ENCODE data around the gene HNRNPLL. TPM values are rescaled to one million over a fixed set of nuclear protein-coding genes. Genes with fewer than 3 reads are reported as not detected.

HNRNPLL gene
- total RNA-seq, 1 donor from 2014 or later, result 55.9 TPM

- H3K4me1 Mint-ChIP-seq (ENCODE audit: low read depth, unreplicated experiment), result no peaks in the 10 kb centered on the region
- no peak overlapping the region for H3K4me3 Mint-ChIP-seq (ENCODE audit: unreplicated experiment)
- H3K79me2 ChIP-seq (ENCODE audit: insufficient read depth, low read length), result no peaks in the 10 kb centered on the region
- no peak for DNase-seq (ENCODE audit: low read depth)
- FAIRE-seq, result no peak
- H2AFZ ChIP-seq (ENCODE audit: low read depth, low read length), result no peak overlapping the region
- H3K9me3 Mint-ChIP-seq (ENCODE audit: unreplicated experiment), result no peaks in the 10 kb centered on the region
- H3K36me3 Mint-ChIP-seq (ENCODE audit: low read depth, unreplicated experiment), result peaks cover 7% of the 10 kb centered on the region
- no peak overlapping the region for H3K9ac ChIP-seq (ENCODE audit: low read length)
- H3K27ac ChIP-seq (ENCODE audit: low read depth, low read length), result no peak overlapping the region
- H3K4me1 ChIP-seq (ENCODE audit: insufficient read depth, low read length), result no peaks in the 10 kb centered on the region
- no peaks in the 10 kb centered on the region for H3K27me3 Mint-ChIP-seq (ENCODE audit: low read depth, unreplicated experiment)
- no peaks in the 10 kb centered on the region for H3K9me3 ChIP-seq (ENCODE audit: insufficient read depth, low read depth, low read length)
- peaks cover 24% of the 10 kb centered on the region for H3K36me3 ChIP-seq (ENCODE audit: insufficient read depth, low read length)
- H3K4me3 ChIP-seq (ENCODE audit: insufficient read depth, low read depth, low read length), result no peak overlapping the region
- TF ChIP-seq EZH2 (IDR thresholded peaks at IDR 0.05; ENCODE audit: insufficient read depth, low read length) (no peak), CTCF (IDR thresholded peaks at IDR 0.05; ENCODE audit: insufficient read depth, low read depth, low read length) (no peak)
- no peak overlapping the region for H3K27ac Mint-ChIP-seq (ENCODE audit: unreplicated experiment)
- peaks cover 4% of the 10 kb centered on the region for H4K20me1 ChIP-seq (ENCODE audit: insufficient read depth, low read length)
- no peak overlapping the region for H3K4me2 ChIP-seq (ENCODE audit: low read length)
- H3K27me3 ChIP-seq (ENCODE audit: insufficient read depth, low read length), result no peaks in the 10 kb centered on the region
Observed at GRCh38 chr2:38560092-38560491, 42.6 kb downstream of the HNRNPLL start.

- H3K36me3 ChIP-seq (ENCODE audit: insufficient read depth, low read length), result peaks cover 21% of the 10 kb centered on the region
- no peak overlapping the region for H3K27ac ChIP-seq (ENCODE audit: low read depth, low read length)
- no peaks in the 10 kb centered on the region for H3K27me3 ChIP-seq (ENCODE audit: insufficient read depth, low read length)
- H4K20me1 ChIP-seq (ENCODE audit: insufficient read depth, low read length), result peaks cover 11% of the 10 kb centered on the region
- Mint-ChIP-seq H3K27ac (ENCODE audit: unreplicated experiment) (no peak overlapping the region), H3K4me3 (ENCODE audit: unreplicated experiment) (no peak overlapping the region), H3K27me3 (ENCODE audit: low read depth, unreplicated experiment) (no peaks in the 10 kb centered on the region), H3K4me1 (ENCODE audit: low read depth, unreplicated experiment) (no peaks in the 10 kb centered on the region), H3K9me3 (ENCODE audit: unreplicated experiment) (no peaks in the 10 kb centered on the region), H3K36me3 (ENCODE audit: low read depth, unreplicated experiment) (peaks cover 7% of the 10 kb centered on the region)
- DNase-seq (ENCODE audit: low read depth), result no peak
- TF ChIP-seq CTCF (IDR thresholded peaks at IDR 0.05; ENCODE audit: insufficient read depth, low read depth, low read length) (no peak), EZH2 (IDR thresholded peaks at IDR 0.05; ENCODE audit: insufficient read depth, low read length) (no peak)
- H3K79me2 ChIP-seq (ENCODE audit: insufficient read depth, low read length), result no peaks in the 10 kb centered on the region
- no peaks in the 10 kb centered on the region for H3K9me3 ChIP-seq (ENCODE audit: insufficient read depth, low read depth, low read length)
- no peak overlapping the region for H3K9ac ChIP-seq (ENCODE audit: low read length)
- no peak overlapping the region for H3K4me3 ChIP-seq (ENCODE audit: insufficient read depth, low read depth, low read length)
- H2AFZ ChIP-seq (ENCODE audit: low read depth, low read length), result no peak overlapping the region
- H3K4me2 ChIP-seq (ENCODE audit: low read length), result no peak overlapping the region
- H3K4me1 ChIP-seq (ENCODE audit: insufficient read depth, low read length), result no peaks in the 10 kb centered on the region
- FAIRE-seq, result no peak
Observed at GRCh38 chr2:38557981-38558380, 44.7 kb downstream of the HNRNPLL start.

- H3K9ac ChIP-seq (ENCODE audit: low read length), result no peak overlapping the region
- Mint-ChIP-seq H3K27ac (ENCODE audit: unreplicated experiment) (no peak overlapping the region), H3K36me3 (ENCODE audit: low read depth, unreplicated experiment) (peaks cover 10% of the 10 kb centered on the region), H3K4me1 (ENCODE audit: low read depth, unreplicated experiment) (no peaks in the 10 kb centered on the region), H3K4me3 (ENCODE audit: unreplicated experiment) (no peak overlapping the region), H3K27me3 (ENCODE audit: low read depth, unreplicated experiment) (no peaks in the 10 kb centered on the region), H3K9me3 (ENCODE audit: unreplicated experiment) (no peaks in the 10 kb centered on the region)
- no peaks in the 10 kb centered on the region for H3K79me2 ChIP-seq (ENCODE audit: insufficient read depth, low read length)
- H3K4me3 ChIP-seq (ENCODE audit: insufficient read depth, low read depth, low read length), result no peak overlapping the region
- no peaks in the 10 kb centered on the region for H3K9me3 ChIP-seq (ENCODE audit: insufficient read depth, low read depth, low read length)
- no peak for FAIRE-seq
- H4K20me1 ChIP-seq (ENCODE audit: insufficient read depth, low read length), result peaks cover 11% of the 10 kb centered on the region
- H2AFZ ChIP-seq (ENCODE audit: low read depth, low read length), result no peak overlapping the region
- H3K36me3 ChIP-seq (ENCODE audit: insufficient read depth, low read length), result peaks cover 21% of the 10 kb centered on the region
- no peak for TF ChIP-seq EZH2 (IDR thresholded peaks at IDR 0.05; ENCODE audit: insufficient read depth, low read length)
- TF ChIP-seq CTCF (IDR thresholded peaks at IDR 0.05; ENCODE audit: insufficient read depth, low read depth, low read length), result no peak
- DNase-seq (ENCODE audit: low read depth), result no peak
- H3K27me3 ChIP-seq (ENCODE audit: insufficient read depth, low read length), result no peaks in the 10 kb centered on the region
- no peak overlapping the region for H3K27ac ChIP-seq (ENCODE audit: low read depth, low read length)
- no peaks in the 10 kb centered on the region for H3K4me1 ChIP-seq (ENCODE audit: insufficient read depth, low read length)
- no peak overlapping the region for H3K4me2 ChIP-seq (ENCODE audit: low read length)
Observed at GRCh38 chr2:38557217-38557616, 45.5 kb downstream of the HNRNPLL start.

Data from astrocyte (in vitro differentiated cells and primary cell).